HepG2 (cell line): Measurements from ENCODE around the gene PIK3CG. TPM values are rescaled to one million over a fixed set of nuclear protein-coding genes. Genes with fewer than 3 reads are reported as not detected.

Experiments used
- ATAC-seq: fragments of 200-7000 bp; cut with Tn5 transposase; 3 replicates; pipeline ENCODE4 v1.9.1; 2020; ENCODE audit warnings: mild to moderate bottlenecking, moderate library complexity
- BruUV-seq: library from RNA; stranded (reverse); fragments of 400-500 nt; replicated peaks from 2 replicates; lab custom pipeline; 2021; lab: Mats Ljungman, UMichigan
- CTCF ChIA-PET: fragments of 300-600 bp; formaldehyde crosslinking; extraction: SDS; loops from one replicate; lab custom pipeline; 2021; ENCODE audit warnings: low total read pairs, inconsistent platforms, low intra/inter-chr PET ratio; lab: Yijun Ruan, JAX
- POLR2A ChIA-PET: fragments of 350-600 bp; sonication (Branson Sonifier 250); formaldehyde crosslinking; loops from one replicate; lab custom pipeline; 2020; ENCODE audit warnings: antibody characterized with exemption, inconsistent platforms; lab: Yijun Ruan, JAX
- DNase-seq: peaks from one replicate; pipeline ENCODE4 v3.0.0-alpha.2; 2015; ENCODE audit warnings: low spot score
- FAIRE-seq: peaks from 3 replicates; lab custom pipeline; 2011; peaks lifted over from hg19 to GRCh38; lab: Jason Lieb, UNC
- H2AFZ ChIP-seq: one replicate; pipeline ENCODE4 v1.6.1; 2011; ENCODE audit warnings: low read length, inconsistent platforms
- H3K27ac ChIP-seq: fragments of 300-600 bp; 3 replicates; pipeline ENCODE4 v1.8.0; 2011; ENCODE audit warnings: mixed run types, mild to moderate bottlenecking, mixed read lengths, low read length, inconsistent platforms; ENCODE audit not compliant: insufficient read depth; ENCODE audit errors: extremely low read length
- H3K27me3 ChIP-seq, 2 experiments: fragments of 200-600 bp in 1 of 2; 2 replicates in 1 of 2; 3 replicates in 1 of 2; pipeline versions ENCODE4 v1.6.0 to v1.8.0; 2011; ENCODE audit warnings: low read length in 2 of 2, mild to moderate bottlenecking in 2 of 2, moderate library complexity in 2 of 2, inconsistent platforms in 1 of 2; ENCODE audit not compliant: insufficient read depth in 2 of 2, control insufficient read depth in 1 of 2
- H3K36me3 ChIP-seq, 2 experiments: fragments of 200-600 bp in 1 of 2; replicated peaks in 1 of 2; 2 replicates in 1 of 2; 3 replicates in 1 of 2; pipeline versions ENCODE4 v1.5.1 to v1.8.0; 2011; ENCODE audit warnings: low read length in 2 of 2, inconsistent platforms in 1 of 2; ENCODE audit not compliant: insufficient read depth in 2 of 2, control insufficient read depth in 1 of 2
- H3K4me1 ChIP-seq: 2 replicates; pipeline ENCODE4 v1.5.1; 2012; ENCODE audit warnings: low read length, inconsistent platforms; ENCODE audit not compliant: insufficient read depth
- H3K4me2 ChIP-seq: 2 replicates; pipeline ENCODE4 v1.6.0; 2011; ENCODE audit warnings: low read depth, low read length, inconsistent platforms
- H3K4me3 ChIP-seq, 3 experiments: fragments of 200-600 bp in 1 of 3; sonication (generic), shearing (Covaris generic) in 1 of 3; replicated peaks in 1 of 3; 2 replicates each; pipeline ENCODE4 v1.5.1; 2011 to 2016; ENCODE audit warnings: low read length in 3 of 3, inconsistent platforms in 2 of 3, low read depth in 2 of 3, mild to moderate bottlenecking in 2 of 3, control low read depth in 1 of 3, mixed read lengths in 1 of 3; ENCODE audit not compliant: insufficient read depth in 1 of 3
- H3K79me2 ChIP-seq: one replicate; pipeline ENCODE4 v1.6.1; 2011; ENCODE audit warnings: low read length, inconsistent platforms; ENCODE audit not compliant: insufficient read depth
- H3K9ac ChIP-seq: 2 replicates; pipeline ENCODE4 v1.6.0; 2011; ENCODE audit warnings: mild to moderate bottlenecking, low read depth, low read length, inconsistent platforms; ENCODE audit not compliant: insufficient read depth
- H3K9me3 ChIP-seq: 2 replicates; pipeline ENCODE4 v1.5.1; 2012; ENCODE audit warnings: mild to moderate bottlenecking, low read length
- H4K20me1 ChIP-seq: 2 replicates; pipeline ENCODE4 v1.6.0; 2011; ENCODE audit warnings: inconsistent platforms, mild to moderate bottlenecking, low read length, moderate library complexity; ENCODE audit not compliant: insufficient read depth
- ATF2 ChIP-seq: sonication (generic); formaldehyde crosslinking; IDR thresholded peaks from 2 replicates; pipeline ENCODE4 v1.4.0; 2020; ENCODE audit warnings: missing genetic modification reagents
- FOXO4 ChIP-seq: sonication (generic); formaldehyde crosslinking; conservative IDR thresholded peaks from 2 replicates; pipeline ENCODE4 v1.8.1; 2023; ENCODE audit warnings: missing genetic modification reagents
- HNRNPUL1 ChIP-seq: fragments of 200-400 bp; formaldehyde crosslinking; IDR thresholded peaks from 2 replicates; pipeline ENCODE4 v1.6.1; 2017; ENCODE audit warnings: low read depth, mild to moderate bottlenecking, low read length, moderate library complexity
- JARID2 ChIP-seq: sonication (generic); formaldehyde crosslinking; IDR thresholded peaks from 2 replicates; pipeline ENCODE4 v1.8.1; 2023; ENCODE audit warnings: missing genetic modification reagents, inconsistent platforms; ENCODE audit not compliant: insufficient replicate concordance
- NFYC ChIP-seq: IDR thresholded peaks from 2 replicates; pipeline ENCODE4 v1.6.1; 2016; ENCODE audit warnings: missing genetic modification reagents, missing compliant biosample characterization
- RFX5 ChIP-seq: IDR thresholded peaks from 2 replicates; pipeline ENCODE4 v1.6.1; 2011; ENCODE audit warnings: low read depth, low read length, improper control_type of control experiment
- ZEB1 ChIP-seq: IDR thresholded peaks from 2 replicates; pipeline ENCODE4 v1.6.1; 2012; ENCODE audit warnings: mild to moderate bottlenecking, low read depth, inconsistent platforms; ENCODE audit not compliant: insufficient replicate concordance
- ZFP62 ChIP-seq: sonication (generic); formaldehyde crosslinking; IDR thresholded peaks from 2 replicates; pipeline ENCODE4 v1.4.0; 2020; ENCODE audit warnings: missing genetic modification reagents
- WGBS: methylation state at CpG from one replicate; pipeline ENCODE4 v1.1.6; 2017; ENCODE audit warnings: low lambda C conversion rate; 5-methylcytosine and 5-hydroxymethylcytosine counted together
- in situ Hi-C: cut with HindIII; loops from 2 replicates; pipeline ENCODE4 v1.10.0; 2017; ENCODE audit warnings: low pct_unique_long_range_greater_than_20kb; ENCODE audit not compliant: extremely low pct_ligation_motif_present
- intact Hi-C: fragments of 100-400 bp; cut with micrococcal nuclease; formaldehyde crosslinking; loops from one replicate; pipeline ENCODE4 v1.10.0; 2022; ENCODE audit not compliant: unreplicated experiment
- polyA plus RNA-seq, 8 experiments: library from polyadenylated mRNA; depleted of rRNA in 3 of 8; stranded (reverse) in 7 of 8; unstranded in 1 of 8; fragments of >200 nt; fragmentation: Illumina TruSeq in 4 of 8; extraction: Trizol in 4 of 8; gene quantifications; 2 replicates each; pipeline versions ENCODE4 v1.2.1 to v1.2.3, GENCODE V29; 2011 to 2016; ENCODE audit warnings: low read depth in 4 of 8, missing spikeins in 1 of 8, mixed read lengths in 1 of 8; ENCODE audit not compliant: insufficient read depth in 1 of 8
- total RNA-seq, 5 experiments: library from RNA; depleted of rRNA; stranded (reverse); fragments of >200 nt; fragmentation: Illumina TruSeq; extraction: Trizol; gene quantifications; 2 replicates each; pipeline ENCODE4 v1.2.3, GENCODE V29; 2016; ENCODE audit warnings: low read depth in 1 of 5

Gene PIK3CG
- total and polyA plus RNA-seq, 2 of the 13 experiments (the other 11 are each of a cell fraction or from before 2014, with no cell fraction given): not detected

DNA sequence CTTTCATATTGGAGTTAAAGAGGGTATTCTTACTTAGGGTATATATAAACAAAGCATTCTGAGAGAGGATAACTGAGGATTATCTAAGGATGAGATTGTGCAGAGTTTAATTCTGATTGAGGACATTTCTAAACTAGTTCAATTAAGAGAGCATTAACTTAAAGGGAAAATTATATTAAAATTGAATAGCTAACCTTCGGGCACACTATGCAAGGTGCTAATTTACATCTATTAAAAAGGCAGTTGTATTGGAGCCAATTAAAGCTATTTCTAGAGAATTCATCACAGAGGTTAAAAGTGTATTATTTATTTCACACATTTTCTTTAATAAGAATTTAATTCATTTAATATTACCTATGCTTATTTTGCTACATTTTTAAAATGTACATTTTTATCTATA, 17.0 kb upstream of the PIK3CG start:
- Histone ChIP-seq H3K9me3 (no peaks in the 10 kb centered on the region), H3K79me2 (no peaks in the 10 kb centered on the region), H3K4me2 (no peak overlapping the region), H3K36me3 (no peaks in the 10 kb centered on the region), H3K9ac (no peak overlapping the region), H3K27ac (no peak overlapping the region), H3K4me3 (no peak overlapping the region), H4K20me1 (no peaks in the 10 kb centered on the region), H3K27me3 (peaks cover 1 to 8% of the 10 kb centered on the region in 2 experiments; a peak in 2 of 5 replicates), H2AFZ (no peak overlapping the region), H3K4me1 (no peaks in the 10 kb centered on the region)
- no peak for ATAC-seq
- ChIA-PET CTCF (no interaction called here), POLR2A (no interaction called here)
- DNase-seq: no peak
- in situ Hi-C loops (no loop called here), intact Hi-C loops (no loop called here)
- BruUV-seq: no TSS peak
- WGBS: 0% methylated on average over 1 of the region's 1 CpG
- no peak for FAIRE-seq
- TF ChIP-seq ATF2 (no peak), ZFP62 (CRISPR knock-in tag) (no peak), FOXO4 (CRISPR knock-in tag) (no peak), ZEB1 (no peak), RFX5 (no peak), NFYC (CRISPR knock-in tag) (no peak), JARID2 (CRISPR knock-in tag) (no peak), HNRNPUL1 (no peak)
